Urinary bladder (tissue), 4 donors: Measurements from ENCODE around the gene VPS52. TPM values are rescaled to one million over a fixed set of nuclear protein-coding genes. Genes with fewer than 3 reads are reported as not detected.
A peak's percentile ranks its signal among the peaks of the same experiment; 100 is the strongest.

ENCODE experiments used
- DNase-seq: peaks from one replicate; pipeline ENCODE4 v3.0.0-alpha.2; 2015; ENCODE audit errors: extremely low spot score
- H3K27ac ChIP-seq: one replicate; pipeline ENCODE4 v1.5.1; 2013; ENCODE audit warnings: low read depth, mild to moderate bottlenecking, moderate library complexity
- H3K36me3 ChIP-seq: one replicate; pipeline ENCODE4 v1.6.1; 2013; ENCODE audit warnings: mild to moderate bottlenecking, moderate library complexity; ENCODE audit not compliant: insufficient read depth
- H3K4me1 ChIP-seq: one replicate; pipeline ENCODE4 v1.6.1; 2013; ENCODE audit warnings: mild to moderate bottlenecking, moderate library complexity; ENCODE audit not compliant: insufficient read depth
- H3K4me3 ChIP-seq: one replicate; pipeline ENCODE4 v1.5.1; 2013; ENCODE audit warnings: low read depth, low read length
- WGBS: extraction: QIAGEN DNeasy Blood & Tissue Kit; methylation state at CpG from one replicate; pipeline ENCODE4 v1.1.7; 2013; 5-methylcytosine and 5-hydroxymethylcytosine counted together
- polyA plus RNA-seq: library from polyadenylated mRNA; stranded (reverse); fragments of 200-250 nt; gene quantifications from one replicate; pipeline ENCODE4 v1.2.3, GENCODE V29; 2013
- total RNA-seq: library from RNA; depleted of rRNA; stranded (reverse); fragments of >200 nt; gene quantifications from one replicate; pipeline ENCODE4 v1.2.3, GENCODE V29; 2014
- donor health status: healthy with polysubstance abuse.
- donor health status: healthy.

VPS52 gene
- 32.4 TPM for total RNA-seq
- 45.3 TPM for polyA plus RNA-seq

- peak within 1 kb of the TSS; percentile 92 for H3K27ac ChIP-seq
- peaks cover 9% of the 10 kb centered on the region for H3K36me3 ChIP-seq
- peak within 1 kb of the TSS; percentile 63 for H3K4me3 ChIP-seq
- DNase-seq, result peak; percentile 98
- no peaks in the 10 kb centered on the region for H3K4me1 ChIP-seq
- WGBS, result under 1% methylated on average over 48 of the region's 48 CpGs
Measured at GRCh38 chr6:33271468-33272274, at the start of gene VPS52, which contains the start of gene RPS18. Gene VPS52 (minus strand): TSS chr6:33271876. CDS start chr6:33271675, 201 bp downstream. Gene RPS18 (plus strand): TSS chr6:33272075. CDS start chr6:33272120, 45 bp downstream.

- Histone ChIP-seq H3K27ac (no peak overlapping the region), H3K4me3 (no peak overlapping the region), H3K36me3 (no peaks in the 10 kb centered on the region), H3K4me1 (peaks cover 2% of the 10 kb centered on the region)
- 79% methylated on average over 9 of the region's 9 CpGs for WGBS
- no peak for DNase-seq
Measured at GRCh38 chr6:33321227-33321626, 49.6 kb upstream of the VPS52 start.

- 71% methylated on average over 32 of the region's 32 CpGs for WGBS
- no peak overlapping the region for H3K4me3 ChIP-seq
- H3K36me3 ChIP-seq, result no peaks in the 10 kb centered on the region
- H3K4me1 ChIP-seq, result peaks cover 2% of the 10 kb centered on the region
- H3K27ac ChIP-seq, result no peak overlapping the region
- no peak for DNase-seq
Measured at GRCh38 chr6:33320315-33321181, 48.9 kb upstream of the VPS52 start.

- Histone ChIP-seq H3K4me1 (peaks cover 2% of the 10 kb centered on the region), H3K27ac (no peak overlapping the region), H3K4me3 (no peak overlapping the region), H3K36me3 (no peaks in the 10 kb centered on the region)
- DNase-seq, result no peak
- 91% methylated on average over 3 of the region's 3 CpGs for WGBS
Measured at GRCh38 chr6:33319939-33320314, 48.3 kb upstream of the VPS52 start.

GRCh38 chr6:33318426-33319073 is 46.9 kb upstream of the VPS52 start:
- Histone ChIP-seq H3K36me3 (no peaks in the 10 kb centered on the region), H3K4me3 (peak overlapping the region; percentile 48), H3K27ac (no peak overlapping the region), H3K4me1 (no peaks in the 10 kb centered on the region)
- 63% methylated on average over 8 of the region's 8 CpGs for WGBS
- no peak for DNase-seq

GRCh38 chr6:33317669-33318425 is 46.2 kb upstream of the VPS52 start, which contains the start of gene ZBTB22:
Gene ZBTB22 (minus strand): TSS chr6:33317744. CDS start chr6:33316916, 828 bp downstream.
- Histone ChIP-seq H3K4me3 (peak within 1 kb of the TSS; percentile 48), H3K4me1 (no peaks in the 10 kb centered on the region), H3K27ac (no peak within 1 kb of the TSS), H3K36me3 (no peaks in the 10 kb centered on the region)
- DNase-seq, result peak; percentile 99
- WGBS, result under 1% methylated on average over 44 of the region's 44 CpGs

- H3K4me1 ChIP-seq, result no peaks in the 10 kb centered on the region
- H3K4me3 ChIP-seq, result peak overlapping the region; percentile 48
- under 1% methylated on average over 26 of the region's 27 CpGs for WGBS
- no peaks in the 10 kb centered on the region for H3K36me3 ChIP-seq
- DNase-seq, result no peak
- no peak overlapping the region for H3K27ac ChIP-seq
Measured at GRCh38 chr6:33317419-33317668, 45.7 kb upstream of the VPS52 start.

GRCh38 chr6:33316603-33317418 is 45.1 kb upstream of the VPS52 start:
- H3K4me3 ChIP-seq, result peak overlapping the region; percentile 48
- DNase-seq, result no peak
- H3K36me3 ChIP-seq, result no peaks in the 10 kb centered on the region
- no peak overlapping the region for H3K27ac ChIP-seq
- H3K4me1 ChIP-seq, result no peaks in the 10 kb centered on the region
- WGBS, result 73% methylated on average over 19 of the region's 19 CpGs

- no peak overlapping the region for H3K27ac ChIP-seq
Measured at GRCh38 chr6:33315793-33316602, 44.3 kb upstream of the VPS52 start.

GRCh38 chr6:33314943-33315792 is 43.5 kb upstream of the VPS52 start:
- DNase-seq, result no peak
- Histone ChIP-seq H3K4me1 (no peaks in the 10 kb centered on the region), H3K4me3 (peak overlapping the region; percentile 56), H3K36me3 (no peaks in the 10 kb centered on the region), H3K27ac (peak overlapping the region; percentile 98)
- 37% methylated on average over 47 of the region's 47 CpGs for WGBS

More at GRCh38 chr6:33315793-33316602, 44.3 kb upstream of the VPS52 start:
- no peaks in the 10 kb centered on the region for H3K36me3 ChIP-seq
- DNase-seq, result no peak
- no peak overlapping the region for H3K4me3 ChIP-seq
- WGBS, result 88% methylated on average over 17 of the region's 17 CpGs
- no peaks in the 10 kb centered on the region for H3K4me1 ChIP-seq

- 2% methylated on average over 10 of the region's 10 CpGs for WGBS
- Histone ChIP-seq H3K4me3 (peak overlapping the region; percentile 56), H3K4me1 (no peaks in the 10 kb centered on the region), H3K27ac (peak overlapping the region; percentile 98), H3K36me3 (no peaks in the 10 kb centered on the region)
- DNase-seq, result peak; percentile 54
Measured at GRCh38 chr6:33314515-33314942, 42.9 kb upstream of the VPS52 start.
